Natural killer cell (primary cell): ENCODE results near the gene LEFTY1. TPM values are rescaled to one million over a fixed set of nuclear protein-coding genes. Genes with fewer than 3 reads are reported as not detected.

ENCODE experiments used
- ATAC-seq, 3 donors: fragments of 150-1000 bp in 2 of 3; fragments of 200-7000 bp in 1 of 3; cut with Tn5 transposase; 1 replicate in 1 of 3; 2 replicates in 2 of 3; pipeline ENCODE4 v1.10.0; 2021; ENCODE audit warnings: mild to moderate bottlenecking in 2 of 3, moderate library complexity in 2 of 3
- DNase-seq, 2 donors: peaks; one replicate each; pipeline versions ENCODE4 v3.0.0 to v3.0.0-alpha.2; 2013 to 2021; ENCODE audit warnings: mixed read lengths in 1 of 2
- H3K27ac ChIP-seq: one replicate; pipeline ENCODE4 v1.5.1; 2013; ENCODE audit warnings: mild to moderate bottlenecking, low read length
- H3K27me3 ChIP-seq: one replicate; pipeline ENCODE4 v1.6.1; 2013; ENCODE audit warnings: low read length; ENCODE audit not compliant: control insufficient read depth, insufficient read depth
- H3K36me3 ChIP-seq: one replicate; pipeline ENCODE4 v1.6.1; 2013; ENCODE audit warnings: low read length; ENCODE audit not compliant: control insufficient read depth, insufficient read depth
- H3K4me1 ChIP-seq: one replicate; pipeline ENCODE4 v1.6.1; 2013; ENCODE audit warnings: low read length; ENCODE audit not compliant: control insufficient read depth, insufficient read depth
- H3K4me3 ChIP-seq: one replicate; pipeline ENCODE4 v1.5.1; 2013; ENCODE audit warnings: low read length
- H3K9me3 ChIP-seq: one replicate; pipeline ENCODE4 v1.6.1; 2013; ENCODE audit warnings: low read length; ENCODE audit not compliant: control insufficient read depth, insufficient read depth
- H3K27ac Mint-ChIP-seq, 2 donors: one replicate each; pipeline ENCODE4 v1.8.0; 2022; ENCODE audit warnings: mild to moderate bottlenecking in 2 of 2, mixed read lengths in 2 of 2, moderate library complexity in 1 of 2
- H3K27me3 Mint-ChIP-seq, 2 donors: one replicate each; pipeline ENCODE4 v1.8.0; 2022; ENCODE audit warnings: low read depth in 2 of 2, mixed read lengths in 2 of 2
- H3K36me3 Mint-ChIP-seq: one replicate; pipeline ENCODE4 v1.8.0; 2022; ENCODE audit warnings: mixed read lengths
- H3K4me1 Mint-ChIP-seq, 2 donors: one replicate each; pipeline ENCODE4 v1.8.0; 2022; ENCODE audit warnings: mixed read lengths in 2 of 2
- H3K4me3 Mint-ChIP-seq: one replicate; pipeline ENCODE4 v1.8.0; 2022; ENCODE audit warnings: mild to moderate bottlenecking, moderate library complexity, mixed read lengths
- H3K9me3 Mint-ChIP-seq, 2 donors: one replicate each; pipeline ENCODE4 v1.8.0; 2022; ENCODE audit warnings: mixed read lengths in 2 of 2
- WGBS: methylation state at CpG from one replicate; pipeline ENCODE4 v1.1.7; 2013; ENCODE audit warnings: missing lambda C conversion rate; ENCODE audit not compliant: insufficient coverage; 5-methylcytosine and 5-hydroxymethylcytosine counted together
- intact Hi-C: fragments of 100-400 bp; cut with micrococcal nuclease; formaldehyde crosslinking; loops from one replicate; pipeline ENCODE4 v1.14.2; 2022
- total RNA-seq, 4 donors: library from RNA; stranded (reverse); fragments of 120-200 nt in 1 of 4; gene quantifications; one replicate each; pipeline versions ENCODE4 v1.2.3 to v1.2.4, GENCODE V29; 2013 to 2022
- TF ChIP-seq, protein P1 (sequence below): fragments of 200-600 bp; IDR thresholded peaks from one replicate; pipeline ENCODE4 v1.8.0; 2022; ENCODE audit warnings: antibody characterized with exemption

The LEFTY1 gene
- total RNA-seq, 3 donors from 2014 or later (not counting 1 experiment from before 2014, with no cell fraction given), result not detected

DNA sequence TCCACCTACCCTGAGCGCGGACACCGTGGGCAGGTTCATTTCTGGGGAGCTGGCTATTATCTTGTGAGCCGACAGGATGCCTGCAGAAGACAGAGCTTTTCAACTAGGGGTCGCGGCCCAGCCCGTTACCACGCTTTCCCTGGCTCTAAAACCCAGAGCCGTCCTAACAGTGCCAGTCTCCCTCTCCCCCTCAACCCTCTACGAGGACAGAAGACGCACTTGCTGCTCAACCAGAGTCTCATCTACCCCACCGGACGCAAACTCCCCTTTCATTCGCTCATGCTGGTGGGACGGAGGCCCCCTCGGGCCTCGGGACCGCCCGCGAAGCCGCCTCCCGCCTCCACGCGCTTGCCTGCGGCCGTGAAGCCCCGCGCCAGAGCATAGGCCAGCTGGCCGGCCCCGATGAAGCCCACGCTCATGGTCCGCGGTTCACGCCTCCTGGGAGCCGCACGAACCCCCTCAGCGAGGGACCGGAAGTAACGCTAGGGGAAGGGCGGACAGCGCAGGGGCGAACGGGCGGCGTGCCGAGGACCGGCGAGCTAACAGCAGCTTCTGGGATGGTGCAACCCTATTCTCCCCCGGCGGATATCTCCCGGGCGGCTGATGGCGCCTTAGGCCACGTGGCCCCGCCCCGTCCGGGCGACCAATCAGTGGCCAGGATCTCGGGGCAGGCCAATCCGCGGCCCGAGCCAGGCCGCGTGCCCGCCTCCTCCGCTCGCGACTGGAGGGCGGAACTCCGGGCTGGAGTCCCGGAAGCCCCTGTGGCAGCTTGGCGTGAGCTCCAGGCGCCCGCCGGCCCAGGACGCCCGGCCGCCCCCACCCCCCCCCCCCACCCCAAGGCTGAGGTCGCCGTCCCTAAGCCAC lies 35.0 kb upstream of the LEFTY1 start, which contains the start of gene PYCR2:
PYCR2 (minus strand) TSS at position 559 of the 864 bp plus-strand sequence; CDS start at position 419, 140 bp downstream.
- ATAC-seq (peak; percentile 96 to 99 (median 97)), DNase-seq (peak; percentile 98)
- WGBS, result under 1% methylated on average over 70 of the region's 80 CpGs
- H3K9me3 ChIP-seq, result no peaks in the 10 kb centered on the region
- H3K27ac ChIP-seq, result peak within 1 kb of the TSS; percentile 90
- peaks cover 30% of the 10 kb centered on the region for H3K36me3 ChIP-seq
- TF ChIP-seq, protein P1, sequence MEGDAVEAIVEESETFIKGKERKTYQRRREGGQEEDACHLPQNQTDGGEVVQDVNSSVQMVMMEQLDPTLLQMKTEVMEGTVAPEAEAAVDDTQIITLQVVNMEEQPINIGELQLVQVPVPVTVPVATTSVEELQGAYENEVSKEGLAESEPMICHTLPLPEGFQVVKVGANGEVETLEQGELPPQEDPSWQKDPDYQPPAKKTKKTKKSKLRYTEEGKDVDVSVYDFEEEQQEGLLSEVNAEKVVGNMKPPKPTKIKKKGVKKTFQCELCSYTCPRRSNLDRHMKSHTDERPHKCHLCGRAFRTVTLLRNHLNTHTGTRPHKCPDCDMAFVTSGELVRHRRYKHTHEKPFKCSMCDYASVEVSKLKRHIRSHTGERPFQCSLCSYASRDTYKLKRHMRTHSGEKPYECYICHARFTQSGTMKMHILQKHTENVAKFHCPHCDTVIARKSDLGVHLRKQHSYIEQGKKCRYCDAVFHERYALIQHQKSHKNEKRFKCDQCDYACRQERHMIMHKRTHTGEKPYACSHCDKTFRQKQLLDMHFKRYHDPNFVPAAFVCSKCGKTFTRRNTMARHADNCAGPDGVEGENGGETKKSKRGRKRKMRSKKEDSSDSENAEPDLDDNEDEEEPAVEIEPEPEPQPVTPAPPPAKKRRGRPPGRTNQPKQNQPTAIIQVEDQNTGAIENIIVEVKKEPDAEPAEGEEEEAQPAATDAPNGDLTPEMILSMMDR, result no peak
- H3K4me3 ChIP-seq, result peak within 1 kb of the TSS; percentile 89
- H3K4me1 ChIP-seq, result peaks cover 32% of the 10 kb centered on the region
- Mint-ChIP-seq H3K27ac (peak within 1 kb of the TSS; percentile 87 to 97), H3K36me3 (no peaks in the 10 kb centered on the region), H3K4me1 (peaks cover 19 to 37% of the 10 kb centered on the region in 2 donors), H3K27me3 (no peaks in the 10 kb centered on the region), H3K4me3 (peak within 1 kb of the TSS; percentile 89), H3K9me3 (no peaks in the 10 kb centered on the region)
- H3K27me3 ChIP-seq, result no peaks in the 10 kb centered on the region
- intact Hi-C loops, result loop anchor here (1.0 to 5.0 kb wide), 2 partner anchors 75 to 147 kb away; partner anchors contain the start of genes SDE2 and SRP9

DNA sequence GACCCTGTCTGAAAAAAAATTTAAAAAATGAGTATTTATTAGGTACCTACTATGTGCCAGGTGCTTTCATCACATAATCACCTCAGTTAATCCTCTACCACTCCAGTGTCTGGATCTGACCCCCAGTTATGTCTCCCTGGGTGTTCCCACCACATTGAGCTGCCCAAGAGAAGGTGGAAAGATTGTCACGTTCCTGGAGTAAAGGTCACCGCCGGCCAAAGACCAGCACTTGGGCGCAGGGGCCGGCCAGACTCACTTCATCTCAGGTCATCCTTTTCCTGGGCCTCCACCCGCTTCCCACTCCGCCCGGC lies 34.4 kb upstream of the LEFTY1 start:
- Histone ChIP-seq H3K27ac (peak overlapping the region; percentile 68), H3K36me3 (peaks cover 32% of the 10 kb centered on the region), H3K4me1 (peaks cover 26% of the 10 kb centered on the region), H3K4me3 (peak overlapping the region; percentile 89), H3K9me3 (no peaks in the 10 kb centered on the region), H3K27me3 (no peaks in the 10 kb centered on the region)
- DNase-seq, result no peak
- Mint-ChIP-seq H3K27ac (peak overlapping the region; percentile 87 to 97), H3K9me3 (no peaks in the 10 kb centered on the region), H3K36me3 (no peaks in the 10 kb centered on the region), H3K27me3 (no peaks in the 10 kb centered on the region), H3K4me1 (peaks cover 13 to 31% of the 10 kb centered on the region in 2 donors), H3K4me3 (peak overlapping the region; percentile 89)
- TF ChIP-seq, protein P1, result no peak
- intact Hi-C loops, result loop anchor here (5.0 kb wide), 1 partner anchor 146 kb away; the partner anchor contains the start of gene SRP9
- WGBS, result under 1% methylated on average over 8 of the region's 8 CpGs
- ATAC-seq, result no peak

DNA sequence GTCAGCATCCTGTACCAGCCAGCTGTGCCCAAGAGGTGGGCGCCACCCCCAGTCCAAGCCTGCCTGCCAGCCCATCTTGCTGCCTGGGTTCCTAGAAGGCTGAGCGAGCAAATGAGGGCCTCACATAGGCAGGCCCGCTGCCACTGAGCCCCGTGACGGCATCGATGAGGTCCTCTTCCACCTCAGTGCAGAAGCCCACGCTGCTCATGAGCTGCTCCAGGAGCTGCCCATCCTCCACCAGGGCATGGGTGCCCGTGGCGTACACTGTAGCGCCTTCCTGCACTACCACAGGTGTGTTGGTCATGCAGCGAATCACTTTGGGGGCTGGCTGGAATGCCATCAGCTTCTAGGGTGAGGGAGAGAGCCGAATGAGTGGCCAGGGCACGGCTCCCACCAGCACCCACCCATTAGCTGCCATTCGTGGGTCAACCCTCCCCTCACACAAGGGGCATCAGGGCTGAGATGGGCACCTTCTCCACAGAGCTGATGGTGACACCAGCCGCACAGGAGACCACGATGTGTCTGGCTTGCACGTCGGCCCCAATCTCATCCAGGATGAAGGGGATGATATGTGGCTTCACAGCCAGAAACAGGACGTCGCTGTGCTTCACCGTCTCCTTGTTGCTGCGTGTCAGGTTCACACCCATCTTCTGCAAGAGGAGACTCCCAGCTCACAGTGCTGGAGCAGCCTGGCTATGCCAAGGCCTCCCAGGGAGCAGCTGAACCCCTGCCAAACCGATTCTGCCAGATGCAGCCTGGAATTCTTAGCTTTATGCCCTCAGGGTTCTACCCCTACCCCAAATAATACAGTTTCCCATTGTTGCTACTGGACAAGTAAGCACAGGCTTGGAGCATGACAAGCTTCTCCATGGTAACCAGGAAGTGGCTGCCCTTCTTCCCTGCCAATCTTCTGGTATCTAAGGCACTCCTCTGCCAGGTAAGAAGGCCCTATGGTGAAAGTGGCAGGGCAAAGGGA lies 33.1 kb upstream of the LEFTY1 start:
- H3K36me3 Mint-ChIP-seq, result no peaks in the 10 kb centered on the region
- WGBS, result 91% methylated on average over 23 of the region's 23 CpGs
- intact Hi-C loops, result loop anchor here (5.0 kb wide), 1 partner anchor 145 kb away; the partner anchor contains the start of gene SRP9
- Histone ChIP-seq H3K27ac (no peak overlapping the region), H3K4me1 (peaks cover 25% of the 10 kb centered on the region), H3K4me3 (no peak overlapping the region), H3K27me3 (no peaks in the 10 kb centered on the region), H3K36me3 (peaks cover 41% of the 10 kb centered on the region), H3K9me3 (no peaks in the 10 kb centered on the region)
- H3K27me3 Mint-ChIP-seq, result no peaks in the 10 kb centered on the region
- DNase-seq (no peak), ATAC-seq (no peak)
- TF ChIP-seq, protein P1, result no peak
- peaks cover 19 to 31% of the 10 kb centered on the region in 2 donors for H3K4me1 Mint-ChIP-seq
- no peak overlapping the region for H3K4me3 Mint-ChIP-seq
- peak overlapping the region; percentile 43 to 64 for H3K27ac Mint-ChIP-seq
- H3K9me3 Mint-ChIP-seq, result no peaks in the 10 kb centered on the region
